Stimulated activated CD4-positive, alpha-beta T cell treated with anti-CD3 and anti-CD28 coated beads, Interleukin-1b, Interleukin-23, amount 100 ng/mL, for 4 hours (primary cell): ENCODE measurements around the gene GCSH.

Experiments used
- DNase-seq, 2 donors: peaks; one replicate each; pipeline ENCODE4 v3.0.0-alpha.2; 2020; ENCODE audit warnings: low read depth in 2 of 2

GCSH gene

GRCh38 chr16:81101702-81102101, 5.5 kb upstream of the GCSH start:
- no peak for DNase-seq

DNA sequence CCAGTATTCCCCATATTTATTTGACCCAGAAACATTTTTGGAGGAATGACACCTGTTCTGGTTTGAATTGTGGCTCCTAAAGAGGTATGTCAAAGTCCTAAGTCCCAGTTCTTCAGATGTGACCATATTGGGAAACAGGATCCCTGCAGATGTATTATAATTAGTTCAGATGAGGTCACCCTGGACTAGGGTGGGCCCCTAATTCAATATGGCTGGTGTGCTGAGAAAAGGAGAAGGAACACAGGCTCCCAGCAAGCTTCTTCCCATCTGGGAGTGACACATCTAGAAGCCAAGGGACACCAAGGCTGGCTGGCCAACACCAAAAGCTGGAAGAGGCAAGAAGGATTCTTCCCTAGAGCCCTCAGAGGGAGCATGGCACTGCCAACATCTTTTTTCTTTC, 3.8 kb upstream of the GCSH start:
- DNase-seq = no peak

GRCh38 chr16:81097230-81097629, 1.0 kb upstream of the GCSH start:
- no peak for DNase-seq

DNA sequence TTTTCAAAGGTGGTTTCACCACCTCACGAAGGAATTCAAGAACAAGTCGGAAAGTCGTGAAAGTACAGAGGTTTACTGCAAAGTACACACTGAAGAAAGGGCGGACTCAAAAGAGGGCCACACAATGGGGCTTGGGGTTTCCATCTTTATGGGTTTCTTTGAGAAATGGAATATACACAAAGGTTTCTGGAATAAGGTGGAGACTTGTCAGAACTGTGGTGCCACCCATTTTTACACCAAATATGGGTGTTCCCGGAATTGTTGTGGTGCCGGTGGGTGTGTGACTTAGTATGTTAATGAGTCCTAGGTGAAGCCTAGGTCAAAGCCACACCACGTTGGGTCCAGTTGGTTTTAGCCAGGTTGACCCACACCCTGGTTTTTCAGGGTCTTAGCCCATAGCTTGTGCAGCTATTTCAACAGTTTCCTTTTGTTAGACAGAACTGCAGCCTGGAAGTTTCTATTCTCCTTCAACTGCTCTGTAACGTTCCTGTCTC, 567 bp upstream of the GCSH start:
- no peak for DNase-seq

GRCh38 chr16:81095653-81095952, 592 bp downstream of the GCSH start:
- peak in 1 of 2 donors; percentile 0 for DNase-seq

DNA sequence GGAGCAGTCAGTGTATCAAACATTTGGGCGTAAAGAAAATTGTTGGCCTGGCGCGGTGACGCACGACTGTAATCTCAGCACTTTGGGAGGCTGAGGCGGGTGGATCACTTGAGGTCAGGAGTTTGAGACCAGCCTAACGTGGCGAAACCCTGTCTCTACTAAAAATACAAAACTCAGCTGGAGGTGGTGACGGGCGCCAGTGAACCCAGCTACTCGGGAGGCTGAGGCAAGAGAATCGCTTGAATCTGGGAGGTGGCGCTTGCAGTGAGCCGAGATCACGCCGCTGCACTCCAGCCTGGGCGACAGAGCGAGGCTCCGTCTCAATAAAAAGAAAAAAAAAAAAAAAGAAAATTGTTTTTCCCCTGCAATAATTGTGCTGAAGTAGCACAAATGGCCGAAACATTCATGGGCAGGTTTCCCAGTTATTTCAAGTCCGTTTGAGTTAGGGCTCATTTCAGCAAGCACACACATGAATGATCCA, 1.4 kb downstream of the GCSH start:
- no peak for DNase-seq

DNA sequence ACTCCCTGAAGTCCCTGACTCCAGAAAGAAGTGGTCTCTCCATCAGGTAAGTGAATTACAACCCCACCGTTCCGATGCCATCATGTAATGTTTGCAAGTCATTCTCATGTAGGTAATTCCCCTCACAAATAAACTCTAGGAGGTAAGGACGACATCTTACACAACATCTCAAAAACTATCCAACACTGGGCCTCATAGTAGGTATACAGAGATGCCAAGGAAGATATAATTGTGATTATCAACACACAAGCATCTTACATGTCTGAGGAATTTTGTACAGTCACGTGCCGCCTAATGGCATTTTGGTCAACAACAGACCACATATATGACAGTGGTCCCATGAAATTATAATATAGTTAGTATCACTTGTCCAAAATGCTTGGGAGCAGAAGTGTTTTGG, 7.4 kb downstream of the GCSH start:
- DNase-seq = no peak

DNA sequence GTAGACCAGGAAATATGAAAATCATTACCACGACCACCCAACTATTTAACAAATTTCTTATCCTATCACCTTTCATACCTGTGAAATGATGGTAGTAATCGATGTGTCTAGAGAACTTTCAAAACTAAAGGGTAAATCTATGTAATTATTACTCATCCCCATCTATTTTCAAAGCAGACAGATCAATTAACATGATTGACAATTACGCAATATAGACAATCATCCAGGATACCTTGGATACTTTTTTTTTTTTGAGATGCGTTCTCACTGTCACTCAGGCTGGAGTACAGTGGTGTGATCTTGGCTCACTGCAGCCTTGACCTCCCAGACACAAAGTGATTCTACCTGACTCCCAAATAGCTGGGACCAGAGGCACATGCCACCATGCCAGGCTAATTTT, 15.2 kb downstream of the GCSH start:
- DNase-seq = no peak

DNA sequence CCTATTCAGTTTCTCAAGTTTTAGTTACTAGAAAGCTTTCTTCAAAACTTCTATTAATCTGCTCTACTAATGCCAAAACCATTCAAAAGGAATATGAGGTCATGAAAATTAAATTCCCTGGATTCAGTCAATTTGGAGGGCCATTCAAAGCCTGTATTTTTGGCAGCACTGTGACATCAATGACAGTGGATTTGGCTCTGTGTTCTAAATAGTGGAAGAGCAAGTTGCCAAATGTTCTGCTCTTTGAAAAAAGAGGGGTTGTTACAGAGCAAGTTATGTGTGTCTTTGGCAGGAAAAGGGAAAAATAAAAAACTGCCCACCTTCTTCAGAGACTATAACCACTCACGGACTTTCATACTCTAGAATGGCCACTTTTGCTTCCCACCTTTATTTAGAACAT, 16.0 kb downstream of the GCSH start:
- DNase-seq = no peak

DNA sequence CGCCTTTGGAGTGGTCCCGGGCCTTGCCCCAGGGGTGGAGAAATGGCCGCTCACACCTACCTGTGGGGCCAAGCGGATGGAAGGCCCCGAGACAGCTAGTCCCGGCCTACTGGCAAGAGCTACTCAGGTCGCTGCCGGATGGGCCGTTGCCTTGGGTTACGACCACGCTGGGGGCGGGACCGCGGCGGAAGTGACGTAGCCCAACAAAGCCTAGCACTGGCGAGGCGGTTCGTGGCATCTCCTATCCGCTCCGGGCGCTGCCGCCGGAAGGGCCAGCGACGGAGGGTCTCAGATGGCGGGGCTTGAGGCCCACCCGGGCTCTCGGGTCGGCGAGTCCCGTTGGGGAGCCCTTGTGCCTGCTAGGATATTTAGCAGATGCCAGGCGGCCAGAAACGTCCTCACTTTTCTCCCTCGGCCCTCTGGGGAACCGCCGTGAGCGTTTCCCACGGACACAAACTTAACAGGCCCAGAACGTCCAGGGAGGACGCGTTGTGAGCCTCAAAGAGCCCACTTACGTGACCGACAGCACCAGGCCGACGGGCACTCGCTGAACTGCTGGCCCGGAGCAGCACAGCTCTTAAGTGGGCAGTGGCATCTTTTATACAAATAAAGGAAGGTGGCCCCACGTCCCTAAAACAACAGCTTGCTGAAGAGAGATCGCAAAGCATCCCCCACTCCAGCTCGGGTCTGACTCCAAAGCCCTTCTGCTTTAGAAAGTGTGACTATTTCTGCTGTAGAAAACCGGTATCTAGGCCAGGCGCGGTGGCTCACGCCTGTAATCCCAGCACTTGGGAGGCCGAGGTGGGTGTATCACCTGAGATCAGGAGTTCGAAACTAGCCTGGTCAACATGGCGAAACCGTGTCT, 18.9 kb downstream of the GCSH start, which contains the start of gene C16orf46:
Gene C16orf46 (minus strand): TSS at position 163 of the 865 bp plus-strand sequence. CDS start 13,283 bp downstream, outside the sequence.
- peak; percentile 91 to 96 for DNase-seq

- peak; percentile 92 to 94 for DNase-seq
Measured at GRCh38 chr16:81076566-81077075, 19.6 kb downstream of the GCSH start.

DNA sequence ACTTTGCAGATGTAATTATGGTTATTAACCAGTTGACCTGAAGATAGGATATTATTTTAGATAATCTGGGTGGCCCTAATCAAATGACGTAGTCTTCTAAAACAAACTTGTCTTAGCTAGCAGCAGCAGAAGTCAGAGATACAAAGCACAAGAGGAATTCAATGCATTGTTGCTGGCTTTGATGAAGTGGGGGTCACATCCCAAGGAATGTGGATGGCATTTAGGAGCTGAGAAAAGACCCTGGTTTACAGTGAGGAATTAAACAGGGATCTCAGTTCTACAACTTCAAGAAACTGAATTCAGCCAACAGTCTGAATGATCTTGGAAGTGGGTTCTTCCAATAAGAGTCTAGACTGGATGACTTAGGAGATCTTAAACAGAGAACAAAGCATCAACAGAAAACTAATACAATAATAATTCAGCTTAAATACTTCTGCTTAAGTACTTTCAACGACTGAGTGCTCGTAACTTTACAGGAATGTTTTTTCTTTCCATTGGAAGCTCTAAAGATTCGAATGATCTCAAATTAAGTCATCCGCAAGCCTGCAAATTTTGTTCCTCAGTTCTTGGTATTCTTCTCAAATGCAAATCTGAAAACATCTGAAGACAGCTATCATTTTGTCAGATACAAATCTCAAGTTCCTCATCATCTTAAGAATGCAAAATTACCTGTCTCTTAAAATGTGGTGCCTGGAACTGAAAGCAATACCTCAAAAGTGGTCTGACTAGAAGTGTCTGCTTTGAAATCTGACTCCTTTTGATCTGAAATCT, 22.4 kb downstream of the GCSH start:
- no peak for DNase-seq

DNA sequence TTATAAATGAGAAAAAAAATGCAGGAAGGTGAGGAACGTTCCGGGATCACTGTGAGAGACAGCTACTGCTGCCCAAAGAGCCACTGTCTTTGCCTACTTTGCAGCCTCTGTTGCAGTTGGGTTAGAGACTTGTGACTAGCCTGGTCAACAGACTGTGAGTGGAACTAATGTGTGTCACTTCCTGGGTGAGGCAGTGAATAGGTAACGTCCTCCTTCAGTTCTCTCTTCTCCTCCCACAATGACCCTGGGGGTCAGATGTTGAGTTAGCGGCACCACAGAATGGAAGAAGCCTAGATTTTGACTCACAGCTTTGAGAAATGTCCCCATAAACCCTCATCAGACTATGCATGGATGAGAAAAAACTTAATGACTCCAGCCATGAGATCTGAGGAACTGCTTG, 24.4 kb downstream of the GCSH start:
- no peak for DNase-seq

GRCh38 chr16:81070979-81071378, 25.2 kb downstream of the GCSH start:
- DNase-seq = no peak

GRCh38 chr16:81069063-81069462, 27.1 kb downstream of the GCSH start:
- no peak for DNase-seq

DNA sequence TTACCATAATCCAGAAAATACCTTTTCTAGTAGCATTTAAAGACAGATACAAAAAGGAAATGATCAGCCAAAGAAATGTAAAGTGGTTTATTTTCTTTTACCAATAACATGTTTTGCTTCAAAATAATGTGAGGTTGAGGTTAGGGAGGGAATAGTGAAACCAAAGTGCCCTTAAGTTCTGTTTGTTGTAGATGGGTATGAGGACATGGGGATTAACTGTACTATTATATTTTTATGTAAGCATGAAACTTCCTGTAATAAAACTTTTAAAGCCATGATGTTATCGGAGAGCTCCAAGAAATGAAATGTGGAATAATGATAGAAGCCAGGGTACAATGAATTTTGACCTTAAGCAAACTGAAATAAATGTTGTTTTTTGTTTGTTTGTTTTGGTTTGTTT, 29.0 kb downstream of the GCSH start:
- no peak for DNase-seq

DNA sequence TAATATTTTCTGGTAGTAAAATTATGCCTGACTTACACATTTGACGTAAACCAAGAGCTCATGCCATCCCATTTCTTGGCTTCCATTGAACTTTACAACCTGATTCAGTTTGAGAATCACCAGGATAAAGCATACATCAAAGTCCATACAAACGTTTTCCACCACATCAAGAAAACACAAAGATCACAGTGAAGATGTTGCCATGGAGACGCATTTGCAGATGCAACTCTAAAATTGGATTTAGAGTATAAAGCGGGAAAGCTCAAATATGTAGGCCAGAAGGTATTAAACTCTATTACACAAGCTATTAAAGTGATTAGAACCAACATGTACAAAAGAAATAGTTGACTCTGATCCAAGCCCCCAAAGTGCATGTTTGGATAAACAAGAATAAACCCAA, 29.5 kb downstream of the GCSH start:
- DNase-seq = no peak

DNA sequence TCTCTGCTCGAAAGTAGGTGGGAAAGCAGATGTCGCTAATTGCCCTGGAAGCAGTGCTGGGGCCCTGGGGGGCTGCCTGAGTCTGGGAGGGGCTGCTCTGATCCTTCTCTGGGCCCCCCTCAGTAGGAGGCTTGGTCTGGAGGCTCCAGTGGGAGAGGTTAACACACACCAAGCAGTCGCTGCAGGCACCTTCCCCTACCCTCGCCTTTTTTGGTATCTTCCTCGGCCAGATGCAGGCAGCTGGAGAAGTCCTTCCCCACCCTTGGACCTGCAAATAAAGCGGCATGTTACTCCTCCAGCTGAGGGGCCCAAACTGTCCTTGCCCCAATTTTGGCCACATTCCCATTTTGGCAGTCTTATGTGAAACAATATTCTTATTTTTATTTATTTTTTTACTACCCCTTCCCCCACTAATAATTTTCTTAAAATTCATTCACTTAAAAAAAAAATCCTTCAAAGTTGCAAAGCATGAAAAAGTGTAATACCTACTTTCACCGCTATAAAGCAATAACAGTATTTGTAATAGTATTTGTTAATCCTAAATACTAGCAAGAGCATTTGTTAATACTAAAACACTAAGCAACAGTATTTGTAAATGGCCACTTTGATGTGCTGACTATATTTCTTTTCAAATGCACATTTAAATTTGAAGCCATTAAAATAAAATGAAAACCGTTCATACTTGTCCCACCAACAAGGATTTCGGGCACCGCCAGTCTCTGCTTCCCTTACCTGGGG, 34.2 kb downstream of the GCSH start:
- no peak for DNase-seq

DNA sequence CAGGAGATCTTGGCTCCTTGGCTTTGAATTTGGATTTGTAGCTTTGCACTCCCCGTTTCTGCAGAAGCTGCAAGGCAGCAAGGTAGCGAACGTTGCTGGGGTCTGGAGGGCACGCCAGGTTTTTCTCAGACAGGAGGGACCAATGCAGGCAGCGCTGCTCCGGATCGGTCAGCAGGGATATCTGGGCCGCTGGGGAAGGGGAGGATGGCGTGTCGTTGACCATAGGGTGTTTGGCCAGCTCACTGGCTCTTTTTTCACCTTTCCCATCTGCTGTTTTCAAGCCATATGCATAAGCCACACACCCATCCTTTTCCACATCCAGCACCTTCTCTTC, 34.9 kb downstream of the GCSH start:
- DNase-seq = no peak

- no peak for DNase-seq
Measured at GRCh38 chr16:81060576-81061306, 35.5 kb downstream of the GCSH start.

DNA sequence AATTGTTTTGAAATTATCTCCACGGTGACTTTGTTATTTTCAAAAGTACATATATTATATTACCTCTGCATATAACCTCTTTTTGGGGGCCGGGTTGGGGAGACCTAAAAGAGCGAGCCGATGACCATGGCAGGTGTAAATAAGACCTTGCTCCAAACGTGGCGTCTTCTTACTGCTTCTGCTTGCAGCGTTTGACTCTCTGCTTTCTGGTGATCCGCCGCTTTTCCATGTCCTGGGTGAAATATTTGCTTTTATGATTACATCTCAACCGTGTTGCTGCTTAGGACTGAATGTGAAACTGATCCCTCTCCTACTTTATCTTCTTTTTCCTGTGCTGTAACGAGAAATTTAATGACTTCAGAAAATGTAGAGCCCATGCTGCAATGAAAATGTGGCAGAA, 42.4 kb downstream of the GCSH start:
- no peak for DNase-seq
